D721Med (cell line): ENCODE results near the gene PRPF6.
A peak's percentile ranks its signal among the peaks of the same experiment; 100 is the strongest.

Source experiments
- DNase-seq: peaks from one replicate; pipeline ENCODE4 v3.0.0; 2011; ENCODE audit warnings: low spot score; ENCODE audit not compliant: insufficient read length
- FAIRE-seq: peaks from 2 replicates; lab custom pipeline; 2011; peaks lifted over from hg19 to GRCh38; lab: Jason Lieb, UNC
- CTCF ChIP-seq: IDR thresholded peaks from 2 replicates; pipeline ENCODE4 v1.5.1; 2012; ENCODE audit warnings: mild to moderate bottlenecking, control low read depth; ENCODE audit not compliant: insufficient read depth; ENCODE audit errors: missing control alignments

The PRPF6 gene

GRCh38 chr20:64052326-64052722 lies 71.4 kb downstream of the PRPF6 start:
- FAIRE-seq: no peak
- no peak for DNase-seq
- no peak for TF ChIP-seq CTCF

GRCh38 chr20:64052987-64053840 lies 72.3 kb downstream of the PRPF6 start:
- TF ChIP-seq CTCF: no peak
- no peak for DNase-seq
- no peak for FAIRE-seq

GRCh38 chr20:64053841-64054661 lies 73.1 kb downstream of the PRPF6 start:
- peak; percentile 15 for TF ChIP-seq CTCF
- FAIRE-seq: no peak
- DNase-seq: no peak

GRCh38 chr20:64055396-64055892 lies 74.5 kb downstream of the PRPF6 start:
- DNase-seq (no peak), FAIRE-seq (no peak)
- TF ChIP-seq CTCF: no peak

GRCh38 chr20:64055893-64056638 lies 75.1 kb downstream of the PRPF6 start:
- FAIRE-seq: no peak
- DNase-seq: no peak
- TF ChIP-seq CTCF: no peak

- DNase-seq (no peak), FAIRE-seq (no peak)
- TF ChIP-seq CTCF: no peak
Observed at GRCh38 chr20:64056639-64056888, 75.6 kb downstream of the PRPF6 start.
